CD14-positive monocyte (primary cell): ENCODE results near the gene RPL26. TPM values are rescaled to one million over a fixed set of nuclear protein-coding genes. Genes with fewer than 3 reads are reported as not detected.

Experiments used
- DNase-seq, 3 donors: peaks; one replicate each; pipeline ENCODE4 v3.0.0-alpha.2; 2011 to 2022
- H2AFZ ChIP-seq: 2 replicates; pipeline ENCODE4 v1.6.0; 2012; ENCODE audit warnings: mild to moderate bottlenecking, low read depth, low read length, inconsistent platforms; ENCODE audit not compliant: insufficient read depth, poor library complexity, severe bottlenecking
- H3K27ac ChIP-seq, 2 donors: 1 replicate in 1 of 2; 2 replicates in 1 of 2; pipeline ENCODE4 v1.5.1; 2012 to 2013; ENCODE audit warnings: low read length in 2 of 2, control low read depth in 1 of 2, inconsistent platforms in 1 of 2, low read depth in 1 of 2, mild to moderate bottlenecking in 1 of 2
- H3K27me3 ChIP-seq, 2 donors: one replicate each; pipeline versions ENCODE4 v1.6.0 to v1.6.1; 2011 to 2013; ENCODE audit warnings: low read length in 2 of 2; ENCODE audit not compliant: control insufficient read depth in 2 of 2, insufficient read depth in 2 of 2
- H3K36me3 ChIP-seq, 2 donors: replicated peaks in 1 of 2; 1 replicate in 1 of 2; 2 replicates in 1 of 2; pipeline versions ENCODE4 v1.5.1 to v1.6.1; 2012 to 2013; ENCODE audit warnings: low read length in 2 of 2, control low read depth in 1 of 2, inconsistent platforms in 1 of 2, mild to moderate bottlenecking in 1 of 2; ENCODE audit not compliant: insufficient read depth in 2 of 2, control insufficient read depth in 1 of 2
- H3K4me1 ChIP-seq, 2 donors: 1 replicate in 1 of 2; 2 replicates in 1 of 2; pipeline versions ENCODE4 v1.5.1 to v1.6.1; 2012 to 2013; ENCODE audit warnings: low read length in 2 of 2, control low read depth in 1 of 2, inconsistent platforms in 1 of 2, mild to moderate bottlenecking in 1 of 2, moderate library complexity in 1 of 2; ENCODE audit not compliant: insufficient read depth in 2 of 2, control insufficient read depth in 1 of 2
- H3K4me2 ChIP-seq: replicated peaks from 2 replicates; pipeline ENCODE3; 2012; ENCODE audit warnings: low read length, moderate library complexity, mild to moderate bottlenecking; ENCODE audit not compliant: poor library complexity, severe bottlenecking; ENCODE audit errors: extremely low read depth
- H3K4me3 ChIP-seq, 3 experiments: fragments of 200-600 bp in 1 of 3; sonication (generic) in 1 of 3; replicated peaks in 1 of 3; 1 replicate in 2 of 3; 2 replicates in 1 of 3; pipeline ENCODE4 v1.5.1; 2011 to 2013; ENCODE audit warnings: low read length in 3 of 3, mild to moderate bottlenecking in 3 of 3, control low read depth in 2 of 3, low read depth in 2 of 3, inconsistent platforms in 1 of 3, moderate library complexity in 1 of 3
- H3K79me2 ChIP-seq: 2 replicates; pipeline ENCODE4 v1.6.0; 2012; ENCODE audit warnings: mild to moderate bottlenecking, control low read depth, inconsistent platforms, low read length, moderate library complexity; ENCODE audit not compliant: insufficient read depth
- H3K9ac ChIP-seq: 2 replicates; pipeline ENCODE4 v1.6.0; 2017; ENCODE audit warnings: low read length, mild to moderate bottlenecking; ENCODE audit not compliant: insufficient read depth, poor library complexity, severe bottlenecking
- H3K9me3 ChIP-seq, 2 donors: replicated peaks in 1 of 2; 1 replicate in 1 of 2; 2 replicates in 1 of 2; pipeline versions ENCODE4 v1.5.1 to v1.6.1; 2012 to 2013; ENCODE audit warnings: low read length in 2 of 2, control low read depth in 1 of 2; ENCODE audit not compliant: control insufficient read depth in 1 of 2, insufficient read depth in 1 of 2
- H4K20me1 ChIP-seq: 2 replicates; pipeline ENCODE4 v1.6.0; 2012; ENCODE audit warnings: mild to moderate bottlenecking, low read length, control low read depth, moderate library complexity; ENCODE audit not compliant: insufficient read depth
- H3K27ac Mint-ChIP-seq, 7 donors: one replicate each; pipeline ENCODE4 v1.8.0; 2020; ENCODE audit warnings: mild to moderate bottlenecking in 7 of 7, mixed read lengths in 7 of 7, moderate library complexity in 6 of 7, inconsistent platforms in 2 of 7
- H3K27me3 Mint-ChIP-seq, 3 donors: one replicate each; pipeline ENCODE4 v1.8.0; 2021 to 2022; ENCODE audit warnings: low read depth in 3 of 3, mild to moderate bottlenecking in 3 of 3, mixed read lengths in 3 of 3, moderate library complexity in 3 of 3, inconsistent platforms in 1 of 3
- H3K36me3 Mint-ChIP-seq, 2 donors: one replicate each; pipeline ENCODE4 v1.8.0; 2020; ENCODE audit warnings: mixed read lengths in 2 of 2, inconsistent platforms in 1 of 2, mild to moderate bottlenecking in 1 of 2
- H3K4me1 Mint-ChIP-seq: one replicate; pipeline ENCODE4 v1.8.0; 2020; ENCODE audit warnings: mild to moderate bottlenecking, mixed read lengths
- H3K4me3 Mint-ChIP-seq, 2 donors: one replicate each; pipeline ENCODE4 v1.8.0; 2020; ENCODE audit warnings: mild to moderate bottlenecking in 2 of 2, mixed read lengths in 2 of 2, moderate library complexity in 1 of 2
- H3K9me3 Mint-ChIP-seq, 7 donors: one replicate each; pipeline ENCODE4 v1.8.0; 2020 to 2022; ENCODE audit warnings: mixed read lengths in 7 of 7, mild to moderate bottlenecking in 6 of 7, moderate library complexity in 6 of 7, inconsistent platforms in 2 of 7
- WGBS: methylation state at CpG from one replicate; pipeline ENCODE4 v1.1.5; 2013; ENCODE audit warnings: missing lambda C conversion rate; ENCODE audit not compliant: insufficient coverage; 5-methylcytosine and 5-hydroxymethylcytosine counted together
- intact Hi-C, 2 donors: fragments of 100-400 bp; cut with micrococcal nuclease; formaldehyde crosslinking; loops; one replicate each; pipeline versions ENCODE4 v1.15.0 to v1.15.1; 2023
- polyA plus RNA-seq, 3 donors: library from polyadenylated mRNA; depleted of rRNA in 1 of 3; unstranded in 2 of 3; stranded (reverse) in 1 of 3; fragments of 300-500 nt in 2 of 3; fragments of >200 nt in 1 of 3; fragmentation: Illumina TruSeq in 2 of 3; gene quantifications; 1 replicate in 2 of 3; 2 replicates in 1 of 3; pipeline ENCODE4 v1.2.3, GENCODE V29; 2012 to 2021
- TF ChIP-seq, protein P1 (sequence below): fragments of 200-600 bp; IDR thresholded peaks from one replicate; pipeline ENCODE4 v1.8.0; 2022; ENCODE audit warnings: antibody characterized with exemption, mild to moderate bottlenecking

The RPL26 gene
- polyA plus RNA-seq, 3 donors, result 859 to 4,469 (median 884) TPM

DNA sequence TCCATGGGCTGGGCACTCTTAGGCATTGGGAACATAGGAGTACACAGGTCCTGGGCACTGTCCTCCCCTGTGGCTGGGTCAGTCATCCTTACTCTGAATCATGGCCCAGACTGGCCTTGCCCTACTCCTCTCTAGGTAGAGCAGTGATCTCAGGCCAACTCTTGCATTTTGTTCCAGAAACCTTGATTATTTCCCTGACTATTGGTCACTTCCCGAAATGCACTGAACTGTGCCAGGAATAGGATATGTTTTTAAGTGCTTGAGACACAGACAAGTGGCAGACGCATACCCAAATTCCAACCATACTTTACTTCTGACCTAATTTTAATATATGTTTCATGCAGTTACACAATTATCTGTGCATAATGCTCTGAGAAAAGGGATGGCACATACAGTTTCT, 16.8 kb downstream of the RPL26 start:
- Histone ChIP-seq H3K9me3 (no peaks in the 10 kb centered on the region), H3K27me3 (no peaks in the 10 kb centered on the region), H3K79me2 (no peaks in the 10 kb centered on the region), H3K4me1 (peaks cover 19 to 21% of the 10 kb centered on the region in 2 donors), H2AFZ (no peak overlapping the region), H3K27ac (no peak overlapping the region), H3K4me3 (no peak overlapping the region), H4K20me1 (no peaks in the 10 kb centered on the region), H3K9ac (no peak overlapping the region), H3K36me3 (peaks cover 3 to 15% of the 10 kb centered on the region in 2 donors), H3K4me2 (no peak overlapping the region)
- TF ChIP-seq, protein P1, sequence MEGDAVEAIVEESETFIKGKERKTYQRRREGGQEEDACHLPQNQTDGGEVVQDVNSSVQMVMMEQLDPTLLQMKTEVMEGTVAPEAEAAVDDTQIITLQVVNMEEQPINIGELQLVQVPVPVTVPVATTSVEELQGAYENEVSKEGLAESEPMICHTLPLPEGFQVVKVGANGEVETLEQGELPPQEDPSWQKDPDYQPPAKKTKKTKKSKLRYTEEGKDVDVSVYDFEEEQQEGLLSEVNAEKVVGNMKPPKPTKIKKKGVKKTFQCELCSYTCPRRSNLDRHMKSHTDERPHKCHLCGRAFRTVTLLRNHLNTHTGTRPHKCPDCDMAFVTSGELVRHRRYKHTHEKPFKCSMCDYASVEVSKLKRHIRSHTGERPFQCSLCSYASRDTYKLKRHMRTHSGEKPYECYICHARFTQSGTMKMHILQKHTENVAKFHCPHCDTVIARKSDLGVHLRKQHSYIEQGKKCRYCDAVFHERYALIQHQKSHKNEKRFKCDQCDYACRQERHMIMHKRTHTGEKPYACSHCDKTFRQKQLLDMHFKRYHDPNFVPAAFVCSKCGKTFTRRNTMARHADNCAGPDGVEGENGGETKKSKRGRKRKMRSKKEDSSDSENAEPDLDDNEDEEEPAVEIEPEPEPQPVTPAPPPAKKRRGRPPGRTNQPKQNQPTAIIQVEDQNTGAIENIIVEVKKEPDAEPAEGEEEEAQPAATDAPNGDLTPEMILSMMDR, result no peak
- intact Hi-C loops, result no loop called here
- H3K4me3 Mint-ChIP-seq, result no peak overlapping the region
- peaks cover 14% of the 10 kb centered on the region for H3K4me1 Mint-ChIP-seq
- H3K9me3 Mint-ChIP-seq, result no peaks in the 10 kb centered on the region
- no CpG with 5 or more reads among the region's 2 CpGs for WGBS
- no peak for DNase-seq
- H3K36me3 Mint-ChIP-seq, result peaks cover 14 to 33% of the 10 kb centered on the region in 2 donors
- H3K27ac Mint-ChIP-seq, result no peak overlapping the region
- H3K27me3 Mint-ChIP-seq, result no peaks in the 10 kb centered on the region

DNA sequence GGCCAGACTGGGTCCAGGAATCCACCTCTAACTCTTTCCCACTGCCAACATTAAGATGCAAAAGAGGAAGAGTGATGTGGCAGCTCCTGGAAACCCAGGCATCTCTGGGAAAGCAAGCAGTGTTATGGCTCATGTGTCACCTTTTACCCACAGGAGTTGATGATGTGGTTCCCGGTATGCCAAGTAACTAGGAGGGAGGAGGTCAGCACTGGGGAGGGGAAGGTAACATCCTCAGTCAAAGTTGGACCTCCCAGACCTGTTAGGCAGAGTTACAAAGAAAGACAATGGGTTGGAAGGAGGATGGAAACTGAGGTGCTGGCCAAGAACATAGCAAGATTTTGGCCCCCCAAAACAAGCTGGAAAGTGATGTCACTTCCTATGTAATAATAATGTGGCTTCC, 17.9 kb downstream of the RPL26 start:
- H2AFZ ChIP-seq, result no peak overlapping the region
- Mint-ChIP-seq H3K27me3 (no peaks in the 10 kb centered on the region), H3K4me1 (peaks cover 14% of the 10 kb centered on the region), H3K36me3 (peaks cover 12 to 31% of the 10 kb centered on the region in 2 donors), H3K9me3 (no peaks in the 10 kb centered on the region), H3K4me3 (no peak overlapping the region), H3K27ac (no peak overlapping the region)
- no CpG with 5 or more reads among the region's 1 CpG for WGBS
- no peaks in the 10 kb centered on the region for H3K27me3 ChIP-seq
- no peaks in the 10 kb centered on the region for H4K20me1 ChIP-seq
- TF ChIP-seq, protein P1, result no peak
- no peak overlapping the region for H3K4me2 ChIP-seq
- H3K4me1 ChIP-seq, result peaks cover 10 to 13% of the 10 kb centered on the region in 2 donors
- intact Hi-C loops, result no loop called here
- no peak overlapping the region for H3K9ac ChIP-seq
- H3K4me3 ChIP-seq, result no peak overlapping the region
- no peak for DNase-seq
- H3K27ac ChIP-seq, result no peak overlapping the region
- no peaks in the 10 kb centered on the region for H3K9me3 ChIP-seq
- H3K79me2 ChIP-seq, result no peaks in the 10 kb centered on the region
- H3K36me3 ChIP-seq, result peaks cover 3 to 15% of the 10 kb centered on the region in 2 donors
